HG02759 (cell line): ENCODE data around the gene WNT2B.

Source experiments
- ATAC-seq: cut with Tn5 transposase; IDR thresholded peaks from one replicate; pipeline ENCODE4 v1.9.1; 2021; ENCODE audit warnings: mild to moderate bottlenecking, moderate library complexity; ENCODE audit not compliant: unreplicated experiment

The WNT2B gene

DNA sequence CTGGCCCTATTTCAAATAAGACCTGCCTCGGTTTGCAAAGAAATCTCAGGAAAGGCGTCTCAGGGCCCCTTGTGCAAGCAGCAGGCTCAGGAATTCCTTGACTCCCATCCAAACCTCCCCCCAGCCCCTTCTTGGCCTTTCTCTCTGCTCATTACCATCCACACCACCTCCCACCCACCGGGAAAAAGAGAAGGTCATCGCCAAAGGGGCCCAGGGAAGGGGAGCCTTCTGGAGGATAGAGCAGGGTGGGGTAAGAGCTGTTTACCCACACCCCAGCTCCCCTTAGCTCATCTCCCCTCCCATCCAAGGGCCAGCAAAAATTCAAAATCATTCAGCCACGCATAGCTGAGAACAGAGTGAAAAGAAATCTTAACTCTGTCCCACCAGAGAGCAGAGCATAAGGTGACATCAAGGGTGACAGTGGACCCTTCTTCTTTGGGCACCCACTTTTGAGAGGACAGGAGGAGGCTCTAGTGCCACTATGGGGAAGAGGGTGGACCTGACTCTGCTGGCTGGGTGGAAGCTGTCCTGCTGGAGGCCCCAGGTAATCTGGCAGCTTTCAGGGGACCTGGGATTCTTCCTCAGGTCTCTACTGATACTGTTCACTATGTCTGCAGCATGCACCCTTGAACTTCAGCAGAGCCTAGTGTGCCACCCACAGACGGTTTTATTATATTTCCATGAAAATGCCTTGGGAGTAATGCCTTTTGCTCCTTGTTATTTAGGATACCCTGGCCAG, 3.9 kb upstream of the WNT2B start:
- no peak for ATAC-seq

GRCh38 chr1:112505400-112505785, 3.4 kb upstream of the WNT2B start:
- ATAC-seq = no peak

DNA sequence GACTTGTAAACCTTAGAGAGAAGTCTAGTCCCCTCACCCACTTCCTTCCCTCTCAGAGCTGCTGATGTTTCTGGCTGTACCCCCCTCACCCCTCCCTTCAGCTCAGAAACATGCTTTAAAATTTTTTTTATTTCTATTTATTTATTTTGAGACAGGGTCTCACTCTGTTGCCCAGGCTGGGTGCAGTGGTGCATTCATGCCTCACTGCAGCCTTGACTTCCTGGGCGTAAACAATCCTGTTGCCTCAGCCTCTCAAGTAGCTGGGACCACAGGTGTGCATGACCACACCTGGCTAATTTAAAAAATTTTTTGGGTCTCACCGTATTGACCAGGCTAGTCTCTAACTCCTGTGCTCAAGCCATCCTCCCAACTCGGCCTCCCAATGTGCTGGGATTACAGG, 2.9 kb upstream of the WNT2B start:
- no peak for ATAC-seq

DNA sequence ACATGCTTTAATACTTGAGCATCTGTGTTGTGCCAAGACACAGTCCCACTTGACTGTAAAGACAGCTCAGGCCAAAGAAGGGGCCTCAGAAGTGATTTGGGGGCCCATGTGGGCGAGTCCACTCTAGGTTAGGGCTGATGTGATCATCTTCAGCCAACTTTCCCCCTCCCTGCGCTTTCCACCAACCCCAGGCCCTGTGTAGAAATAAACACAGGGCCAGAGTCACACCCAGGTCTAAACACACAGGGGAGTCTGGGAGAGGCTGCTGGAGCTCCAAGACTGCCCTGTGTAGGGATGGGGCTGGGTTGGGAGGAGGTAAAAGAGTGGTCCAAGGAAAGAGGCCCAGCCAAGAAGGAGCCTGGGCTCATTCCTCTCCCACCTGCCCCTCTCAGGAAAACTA, 2.5 kb upstream of the WNT2B start:
- ATAC-seq = no peak

GRCh38 chr1:112506731-112507130, 2.0 kb upstream of the WNT2B start:
- no peak for ATAC-seq

DNA sequence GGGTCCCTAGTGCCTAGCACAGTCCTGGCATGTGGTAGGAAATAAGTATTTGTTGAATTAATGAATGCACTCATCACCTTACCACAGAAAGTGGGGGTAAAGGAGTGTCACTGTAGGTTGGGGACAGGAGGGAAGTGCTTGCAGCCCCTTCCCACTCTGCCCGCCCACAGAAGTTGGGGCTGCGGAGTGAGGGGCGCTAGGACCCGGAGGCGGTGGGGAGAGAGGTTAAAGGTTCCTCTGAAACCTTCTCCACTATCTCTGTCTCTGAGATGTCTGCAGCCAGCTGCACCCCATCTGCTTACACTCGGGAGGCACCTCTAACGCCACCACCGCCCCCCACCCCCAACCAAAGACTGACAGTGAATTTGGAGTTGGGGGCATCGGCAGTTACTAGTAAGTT, 1.4 kb upstream of the WNT2B start:
- ATAC-seq = no peak

DNA sequence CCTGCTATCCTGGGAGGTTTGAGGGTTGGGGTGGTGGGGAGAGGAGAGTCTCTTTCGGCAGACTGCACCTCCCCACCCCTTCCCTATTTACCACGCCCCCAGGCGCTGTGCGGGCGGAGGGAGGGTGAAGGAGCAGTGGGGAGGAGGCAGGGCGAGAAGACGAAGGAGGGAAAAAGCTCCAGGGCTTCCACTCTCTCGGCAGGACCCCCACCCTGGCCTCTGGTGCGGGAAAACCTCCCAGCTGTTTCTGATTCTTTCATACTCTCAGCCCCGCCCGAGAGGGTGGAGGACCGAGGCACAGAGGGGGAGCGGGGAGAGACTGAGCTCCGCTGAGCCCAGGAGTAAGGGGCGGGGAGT, 866 bp upstream of the WNT2B start:
- no peak for ATAC-seq

- no peak for ATAC-seq
Measured at GRCh38 chr1:112509005-112509659, 367 bp downstream of the WNT2B start.

DNA sequence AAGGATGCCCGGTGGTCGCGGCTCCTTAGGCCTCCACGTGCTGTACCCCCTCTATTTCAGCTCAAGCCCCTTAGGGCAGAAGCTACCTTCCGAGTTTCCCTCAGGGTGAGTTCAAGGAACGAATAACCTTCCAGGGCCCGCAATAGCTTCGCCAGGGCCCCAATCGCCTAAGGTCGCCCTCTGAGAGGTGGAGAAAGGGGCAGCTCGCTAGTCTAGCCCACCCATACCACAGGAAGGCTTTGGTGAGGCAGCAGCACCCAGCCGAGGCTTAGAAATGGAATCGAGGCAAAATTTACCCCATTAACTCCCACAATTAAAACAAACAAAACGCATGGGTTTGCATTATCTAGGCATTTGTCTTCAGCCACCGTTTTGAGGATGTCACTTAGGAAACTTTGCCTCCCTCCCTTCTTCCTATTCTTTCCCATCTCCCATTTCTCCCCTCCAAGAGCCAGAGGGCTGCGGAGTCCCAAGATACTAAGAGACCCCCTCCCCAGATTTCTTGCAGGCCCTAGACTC, 954 bp downstream of the WNT2B start:
- ATAC-seq = no peak

DNA sequence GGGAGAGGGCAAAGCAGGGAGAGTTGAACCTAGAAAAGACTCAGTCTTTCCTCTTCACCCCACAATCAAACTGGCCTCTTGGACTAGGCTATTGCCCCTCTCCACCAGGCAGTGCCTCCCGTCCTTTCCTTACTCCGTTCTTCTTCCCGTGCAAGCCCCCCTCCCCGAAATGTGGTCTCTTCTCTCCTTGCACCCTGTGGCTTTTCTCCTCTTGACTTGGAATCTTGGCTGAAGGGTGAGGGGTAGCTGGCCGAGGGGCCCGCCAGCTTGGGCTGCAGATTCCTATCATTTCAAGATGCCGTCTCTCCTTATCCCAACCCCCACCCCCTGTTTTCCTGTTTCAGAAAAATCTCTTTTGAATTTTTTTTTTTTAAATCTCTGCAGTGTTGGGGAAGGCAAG, 1.6 kb downstream of the WNT2B start:
- no peak for ATAC-seq

- no peak for ATAC-seq
Measured at GRCh38 chr1:112511897-112512296, 3.1 kb downstream of the WNT2B start.

GRCh38 chr1:112513112-112513870, 4.5 kb downstream of the WNT2B start:
- ATAC-seq = no peak

- ATAC-seq = no peak
Measured at GRCh38 chr1:112514901-112515300, 6.1 kb downstream of the WNT2B start.

- ATAC-seq = no peak
Measured at GRCh38 chr1:112515311-112516009, 6.7 kb downstream of the WNT2B start.

DNA sequence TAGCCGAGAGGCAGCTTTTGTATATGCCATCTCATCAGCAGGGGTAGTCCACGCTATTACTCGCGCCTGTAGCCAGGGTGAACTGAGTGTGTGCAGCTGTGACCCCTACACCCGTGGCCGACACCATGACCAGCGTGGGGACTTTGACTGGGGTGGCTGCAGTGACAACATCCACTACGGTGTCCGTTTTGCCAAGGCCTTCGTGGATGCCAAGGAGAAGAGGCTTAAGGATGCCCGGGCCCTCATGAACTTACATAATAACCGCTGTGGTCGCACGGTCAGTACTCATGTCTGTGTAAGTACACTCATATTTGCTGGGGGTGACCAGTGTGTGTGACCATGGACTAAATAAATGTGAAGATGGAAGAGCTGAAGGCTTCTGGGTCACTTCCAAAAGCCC, 7.4 kb downstream of the WNT2B start:
- no peak for ATAC-seq

GRCh38 chr1:112517231-112517630, 8.5 kb downstream of the WNT2B start:
- no peak for ATAC-seq

GRCh38 chr1:112517646-112518045, 8.9 kb downstream of the WNT2B start:
- ATAC-seq = no peak

DNA sequence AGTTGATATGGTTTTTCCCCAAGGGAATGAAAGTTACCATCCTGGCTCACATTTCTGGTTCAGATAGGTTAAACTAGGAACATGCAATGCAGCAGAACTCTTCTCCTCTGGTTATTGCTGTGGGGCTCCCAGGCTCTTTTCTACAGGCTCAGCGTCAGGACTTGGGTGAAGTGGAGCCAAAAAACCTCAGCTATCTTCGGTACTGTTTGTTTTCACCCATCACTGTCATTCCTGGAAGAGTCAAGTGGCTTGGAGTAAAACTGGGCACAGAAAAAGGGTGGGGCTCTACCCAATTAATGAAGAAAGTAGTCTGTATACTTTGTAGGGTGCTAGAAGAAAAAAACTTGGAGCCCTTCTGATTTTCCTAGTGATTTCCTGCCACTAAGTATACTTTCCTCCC, 9.4 kb downstream of the WNT2B start:
- ATAC-seq = no peak

DNA sequence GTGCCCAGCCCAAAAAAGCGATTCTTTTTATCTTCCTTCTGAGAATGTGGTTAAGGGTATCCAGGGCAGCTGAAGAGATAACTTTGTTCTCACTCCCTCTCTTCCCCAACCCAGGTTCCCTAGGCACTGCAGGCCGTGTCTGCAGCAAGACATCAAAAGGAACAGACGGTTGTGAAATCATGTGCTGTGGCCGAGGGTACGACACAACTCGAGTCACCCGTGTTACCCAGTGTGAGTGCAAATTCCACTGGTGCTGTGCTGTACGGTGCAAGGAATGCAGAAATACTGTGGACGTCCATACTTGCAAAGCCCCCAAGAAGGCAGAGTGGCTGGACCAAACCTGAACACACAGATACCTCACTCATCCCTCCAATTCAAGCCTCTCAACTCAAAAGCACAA, 11.4 kb downstream of the WNT2B start:
- no peak for ATAC-seq

DNA sequence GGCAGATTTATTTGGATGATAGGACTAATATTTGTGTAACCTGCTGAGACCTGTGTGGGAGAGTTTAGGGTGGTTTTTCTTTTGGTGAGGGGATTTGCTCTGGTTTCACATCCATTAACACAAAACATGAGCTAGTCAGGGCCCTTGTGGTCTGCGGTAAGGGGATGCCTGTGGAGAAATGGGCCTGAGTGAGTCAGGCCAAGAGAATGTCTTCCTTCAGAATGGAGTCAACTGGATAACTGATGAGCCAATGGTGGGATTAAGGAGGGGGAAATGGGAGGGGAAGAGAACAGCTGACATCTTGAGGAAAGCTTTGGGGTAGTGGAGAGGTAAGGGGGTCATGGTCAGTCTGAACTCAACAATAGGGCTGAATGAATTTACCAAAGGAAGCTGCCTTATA, 13.9 kb downstream of the WNT2B start:
- ATAC-seq = no peak

GRCh38 chr1:112524251-112524650, 15.5 kb downstream of the WNT2B start:
- ATAC-seq = no peak
